Activated CD8-positive, alpha-beta memory T cell treated with anti-CD3 and anti-CD28 coated beads, Interleukin-2, amount 10 ng/mL, durations not matched to agents 7 days and 5 days (primary cell): Measurements from ENCODE around the gene GORAB. TPM values are rescaled to one million over a fixed set of nuclear protein-coding genes. Genes with fewer than 3 reads are reported as not detected.

Experiments used
- ATAC-seq: fragments of 150-1000 bp; cut with Tn5 transposase; one replicate; pipeline ENCODE4 v1.10.0; 2021; ENCODE audit warnings: moderate library complexity
- CTCF ChIA-PET: fragments of 350-600 bp; sonication (Branson Sonifier 250); formaldehyde crosslinking; loops from one replicate; lab custom pipeline; 2021; ENCODE audit warnings: antibody characterized with exemption; lab: Charles Lee
- DNase-seq: peaks from one replicate; pipeline ENCODE4 v3.0.0-alpha.2; 2020
- H3K27ac Mint-ChIP-seq: one replicate; pipeline ENCODE4 v1.8.0; 2021; ENCODE audit warnings: mild to moderate bottlenecking, mixed read lengths
- H3K27me3 Mint-ChIP-seq: one replicate; pipeline ENCODE4 v1.8.0; 2021; ENCODE audit warnings: mixed read lengths
- H3K36me3 Mint-ChIP-seq: one replicate; pipeline ENCODE4 v1.8.0; 2021; ENCODE audit warnings: mild to moderate bottlenecking, mixed read lengths
- H3K4me1 Mint-ChIP-seq: one replicate; pipeline ENCODE4 v1.8.0; 2021; ENCODE audit warnings: mixed read lengths
- H3K4me3 Mint-ChIP-seq: one replicate; pipeline ENCODE4 v1.8.0; 2021; ENCODE audit warnings: mild to moderate bottlenecking, moderate library complexity, mixed read lengths
- H3K9me3 Mint-ChIP-seq: one replicate; pipeline ENCODE4 v1.8.0; 2022; ENCODE audit warnings: low read depth, mixed read lengths
- total RNA-seq, 2 experiments: library from RNA; stranded (reverse); gene quantifications; one replicate each; pipeline ENCODE4 v1.2.3, GENCODE V29; 2021

The GORAB gene
- 10 to 100 TPM; 10.5 to 13.6 TPM for total RNA-seq

DNA sequence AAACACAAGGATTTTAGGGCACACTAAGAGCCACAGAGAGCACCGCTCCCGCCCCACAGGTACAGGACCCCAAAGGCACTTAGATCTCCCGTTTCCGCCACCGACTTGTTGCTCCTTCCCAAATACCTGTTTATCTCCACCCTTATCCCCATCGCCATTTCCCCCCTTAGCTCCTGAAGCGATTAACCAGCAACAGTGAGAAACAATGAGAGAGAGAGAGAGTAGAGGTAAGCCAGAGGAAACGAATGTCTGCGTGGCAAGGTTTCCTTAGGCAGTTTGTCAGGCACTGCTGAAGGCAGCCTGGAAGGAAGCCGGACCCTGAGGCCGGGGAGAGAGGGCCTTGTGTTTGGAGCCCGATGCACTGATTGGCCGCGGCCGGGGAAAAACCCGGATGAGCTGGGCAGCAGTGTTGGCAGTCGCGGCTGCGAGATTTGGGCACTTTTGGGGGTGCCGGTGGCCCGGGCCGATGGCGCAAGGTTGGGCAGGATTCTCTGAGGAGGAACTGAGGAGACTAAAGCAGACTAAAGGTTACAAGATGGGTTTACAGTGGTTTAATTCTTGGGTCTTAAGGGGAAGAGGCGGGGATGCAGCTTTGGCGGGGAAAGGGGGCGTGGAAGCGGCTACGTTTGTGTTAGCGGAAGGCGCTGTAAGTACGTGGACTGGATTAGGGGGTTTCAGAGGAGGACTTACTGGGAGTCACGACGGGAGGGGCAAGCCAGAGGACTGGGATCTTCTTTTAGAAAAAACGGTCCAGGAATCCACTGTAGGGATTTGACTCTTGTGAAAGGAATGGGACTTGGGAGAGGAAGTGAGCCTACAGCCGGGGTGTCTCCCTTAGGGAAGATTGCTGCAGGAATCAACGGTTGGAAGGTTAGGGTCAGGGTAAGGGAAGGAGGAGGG lies at the start of gene GORAB:
TSS of gene GORAB (plus strand) at position 409 of the 900 bp plus-strand sequence. CDS start at position 467, 58 bp downstream.
- DNase-seq (peak; percentile 94), ATAC-seq (peak; percentile 99)
- no peak within 1 kb of the TSS for H3K27ac Mint-ChIP-seq
- no peaks in the 10 kb centered on the region for H3K9me3 Mint-ChIP-seq
- CTCF ChIA-PET: interaction anchor here (0.7 to 1.6 kb wide), 3 partner anchors 10 to 737 kb away, joined by 3 to 4 read pairs (median 3); no protein-coding TSS in a partner anchor
- H3K27me3 Mint-ChIP-seq: peaks cover 12% of the 10 kb centered on the region
- peaks cover 10% of the 10 kb centered on the region for H3K36me3 Mint-ChIP-seq
- peaks cover 9% of the 10 kb centered on the region for H3K4me1 Mint-ChIP-seq
- no peak within 1 kb of the TSS for H3K4me3 Mint-ChIP-seq

GRCh38 chr1:170483051-170483450 lies 48.9 kb upstream of the GORAB start:
- CTCF ChIA-PET: no interaction called here
- Mint-ChIP-seq H3K27me3 (no peaks in the 10 kb centered on the region), H3K9me3 (no peaks in the 10 kb centered on the region), H3K4me1 (no peaks in the 10 kb centered on the region), H3K4me3 (no peak overlapping the region), H3K27ac (no peak overlapping the region), H3K36me3 (no peaks in the 10 kb centered on the region)
- DNase-seq (no peak), ATAC-seq (no peak)

DNA sequence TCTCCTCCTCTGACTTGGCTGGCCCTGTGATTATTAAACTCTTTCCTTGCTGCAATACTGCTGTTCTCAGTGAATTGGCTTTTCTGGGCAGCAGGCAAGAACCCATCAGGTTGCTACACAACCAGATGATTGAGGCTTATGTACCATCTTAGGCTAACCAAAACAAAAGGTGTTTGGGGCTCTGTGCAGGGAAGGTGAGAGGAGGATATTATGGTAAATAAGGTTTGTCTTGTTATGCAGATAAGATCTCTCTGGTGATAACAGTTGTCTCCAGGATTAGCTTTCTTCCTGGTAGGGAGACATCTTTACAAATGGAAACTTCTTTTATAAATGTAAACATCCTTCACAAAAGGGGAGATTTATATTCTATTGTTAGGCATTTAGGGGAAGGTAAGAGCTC lies 44.5 kb upstream of the GORAB start:
- H3K9me3 Mint-ChIP-seq: no peaks in the 10 kb centered on the region
- H3K27ac Mint-ChIP-seq: no peak overlapping the region
- ATAC-seq: no peak
- CTCF ChIA-PET: no interaction called here
- no peaks in the 10 kb centered on the region for H3K4me1 Mint-ChIP-seq
- no peak for DNase-seq
- H3K36me3 Mint-ChIP-seq: no peaks in the 10 kb centered on the region
- H3K4me3 Mint-ChIP-seq: no peak overlapping the region
- peaks cover 4% of the 10 kb centered on the region for H3K27me3 Mint-ChIP-seq

GRCh38 chr1:170491291-170491690 lies 40.7 kb upstream of the GORAB start:
- H3K4me1 Mint-ChIP-seq: no peaks in the 10 kb centered on the region
- ATAC-seq (no peak), DNase-seq (no peak)
- no peak overlapping the region for H3K27ac Mint-ChIP-seq
- no peak overlapping the region for H3K4me3 Mint-ChIP-seq
- CTCF ChIA-PET: no interaction called here
- H3K9me3 Mint-ChIP-seq: no peaks in the 10 kb centered on the region
- H3K36me3 Mint-ChIP-seq: no peaks in the 10 kb centered on the region
- peaks cover 6% of the 10 kb centered on the region for H3K27me3 Mint-ChIP-seq

GRCh38 chr1:170494369-170494768 lies 37.6 kb upstream of the GORAB start:
- DNase-seq: no peak
- H3K27me3 Mint-ChIP-seq: peaks cover 10% of the 10 kb centered on the region
- no peak for ATAC-seq
- H3K4me1 Mint-ChIP-seq: no peaks in the 10 kb centered on the region
- H3K4me3 Mint-ChIP-seq: no peak overlapping the region
- no peaks in the 10 kb centered on the region for H3K36me3 Mint-ChIP-seq
- CTCF ChIA-PET: no interaction called here
- H3K9me3 Mint-ChIP-seq: no peaks in the 10 kb centered on the region
- no peak overlapping the region for H3K27ac Mint-ChIP-seq

- CTCF ChIA-PET: no interaction called here
- Mint-ChIP-seq H3K27ac (no peak overlapping the region), H3K4me1 (no peaks in the 10 kb centered on the region), H3K9me3 (no peaks in the 10 kb centered on the region), H3K36me3 (no peaks in the 10 kb centered on the region), H3K27me3 (peaks cover 10% of the 10 kb centered on the region), H3K4me3 (no peak overlapping the region)
- ATAC-seq (no peak), DNase-seq (no peak)
Measured at GRCh38 chr1:170495006-170495405, 37.0 kb upstream of the GORAB start.

GRCh38 chr1:170498876-170499275 lies 33.1 kb upstream of the GORAB start:
- DNase-seq (no peak), ATAC-seq (no peak)
- no peaks in the 10 kb centered on the region for H3K4me1 Mint-ChIP-seq
- CTCF ChIA-PET: no interaction called here
- H3K9me3 Mint-ChIP-seq: no peaks in the 10 kb centered on the region
- no peak overlapping the region for H3K27ac Mint-ChIP-seq
- H3K4me3 Mint-ChIP-seq: no peak overlapping the region
- peaks cover 7% of the 10 kb centered on the region for H3K27me3 Mint-ChIP-seq
- no peaks in the 10 kb centered on the region for H3K36me3 Mint-ChIP-seq

- CTCF ChIA-PET: no interaction called here
- H3K9me3 Mint-ChIP-seq: no peaks in the 10 kb centered on the region
- H3K36me3 Mint-ChIP-seq: no peaks in the 10 kb centered on the region
- H3K27me3 Mint-ChIP-seq: peaks cover 10% of the 10 kb centered on the region
- H3K4me1 Mint-ChIP-seq: no peaks in the 10 kb centered on the region
- H3K4me3 Mint-ChIP-seq: no peak overlapping the region
- no peak for DNase-seq
- no peak overlapping the region for H3K27ac Mint-ChIP-seq
- ATAC-seq: no peak
Measured at GRCh38 chr1:170503665-170504064, 28.3 kb upstream of the GORAB start.

DNA sequence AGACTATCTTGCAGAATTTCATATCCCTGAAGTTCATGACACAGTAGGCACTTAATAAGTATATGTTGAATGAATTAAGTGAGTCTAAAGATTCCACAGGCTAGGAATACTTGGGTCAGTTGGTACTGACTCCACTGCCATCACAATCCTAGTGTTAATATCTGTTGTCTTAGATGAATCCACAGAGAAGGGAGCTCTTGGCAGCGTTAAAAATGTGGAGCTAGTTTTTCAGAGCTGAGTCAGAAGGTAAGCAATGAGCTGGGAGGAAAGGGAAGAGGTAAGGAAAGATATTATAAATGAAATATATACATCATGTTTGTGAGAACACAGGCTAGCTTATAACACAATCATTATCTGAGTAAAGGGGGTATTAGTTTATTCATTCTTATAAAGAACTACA lies 21.8 kb upstream of the GORAB start:
- H3K4me3 Mint-ChIP-seq: no peak overlapping the region
- H3K36me3 Mint-ChIP-seq: no peaks in the 10 kb centered on the region
- H3K4me1 Mint-ChIP-seq: peaks cover 5% of the 10 kb centered on the region
- ATAC-seq: no peak
- no peak for DNase-seq
- H3K27ac Mint-ChIP-seq: no peak overlapping the region
- CTCF ChIA-PET: no interaction called here
- no peaks in the 10 kb centered on the region for H3K9me3 Mint-ChIP-seq
- peaks cover 6% of the 10 kb centered on the region for H3K27me3 Mint-ChIP-seq

- no peak overlapping the region for H3K27ac Mint-ChIP-seq
- no peaks in the 10 kb centered on the region for H3K36me3 Mint-ChIP-seq
- no peak for ATAC-seq
- DNase-seq: no peak
- peaks cover 6% of the 10 kb centered on the region for H3K27me3 Mint-ChIP-seq
- no peaks in the 10 kb centered on the region for H3K9me3 Mint-ChIP-seq
- CTCF ChIA-PET: no interaction called here
- no peak overlapping the region for H3K4me3 Mint-ChIP-seq
- peaks cover 5% of the 10 kb centered on the region for H3K4me1 Mint-ChIP-seq
Measured at GRCh38 chr1:170511038-170511437, 20.9 kb upstream of the GORAB start.

- Mint-ChIP-seq H3K27me3 (no peaks in the 10 kb centered on the region), H3K27ac (no peak overlapping the region), H3K9me3 (no peaks in the 10 kb centered on the region), H3K36me3 (no peaks in the 10 kb centered on the region), H3K4me1 (peaks cover 5% of the 10 kb centered on the region), H3K4me3 (no peak overlapping the region)
- DNase-seq (no peak), ATAC-seq (no peak)
- CTCF ChIA-PET: no interaction called here
Measured at GRCh38 chr1:170513138-170513537, 18.8 kb upstream of the GORAB start.

- DNase-seq: no peak
- CTCF ChIA-PET: no interaction called here
- ATAC-seq: no peak
- Mint-ChIP-seq H3K9me3 (no peaks in the 10 kb centered on the region), H3K36me3 (no peaks in the 10 kb centered on the region), H3K27me3 (peaks cover 20% of the 10 kb centered on the region), H3K27ac (no peak overlapping the region), H3K4me3 (no peak overlapping the region), H3K4me1 (peaks cover 2% of the 10 kb centered on the region)
Measured at GRCh38 chr1:170518185-170518834, 13.7 kb upstream of the GORAB start.

GRCh38 chr1:170518965-170519364 lies 13.0 kb upstream of the GORAB start:
- H3K36me3 Mint-ChIP-seq: no peaks in the 10 kb centered on the region
- DNase-seq: no peak
- no peak for ATAC-seq
- no peak overlapping the region for H3K4me3 Mint-ChIP-seq
- H3K27ac Mint-ChIP-seq: no peak overlapping the region
- peaks cover 25% of the 10 kb centered on the region for H3K27me3 Mint-ChIP-seq
- CTCF ChIA-PET: no interaction called here
- no peaks in the 10 kb centered on the region for H3K9me3 Mint-ChIP-seq
- H3K4me1 Mint-ChIP-seq: no peaks in the 10 kb centered on the region

DNA sequence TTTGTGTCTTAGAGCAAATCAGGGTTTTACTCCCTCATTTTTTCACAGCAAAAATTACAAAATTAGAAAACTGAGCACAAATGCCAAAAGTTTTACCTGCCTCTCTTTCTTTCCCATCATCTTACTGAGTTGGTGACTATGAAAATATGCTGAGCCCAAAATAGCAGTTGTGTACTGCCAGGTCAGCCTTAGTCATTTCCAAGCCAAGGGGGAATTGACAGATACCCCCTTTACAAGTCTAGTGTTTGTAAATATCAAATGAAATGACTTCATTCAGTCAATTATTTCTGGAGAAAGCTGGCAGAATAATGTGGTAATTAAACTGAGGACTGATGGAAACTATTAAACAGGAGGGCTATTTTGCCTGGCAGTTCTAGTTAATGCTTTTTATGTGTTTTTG lies 11.4 kb upstream of the GORAB start:
- Mint-ChIP-seq H3K36me3 (no peaks in the 10 kb centered on the region), H3K27me3 (peaks cover 33% of the 10 kb centered on the region)

More for the DNA sequence above, 11.4 kb upstream of the GORAB start:
- H3K4me1 Mint-ChIP-seq: no peaks in the 10 kb centered on the region
- ATAC-seq: no peak
- H3K9me3 Mint-ChIP-seq: no peaks in the 10 kb centered on the region
- CTCF ChIA-PET: no interaction called here
- H3K4me3 Mint-ChIP-seq: no peak overlapping the region
- DNase-seq: no peak
- no peak overlapping the region for H3K27ac Mint-ChIP-seq
